Subcutaneous adipose tissue (tissue), 4 donors: Measurements from ENCODE around the gene LSAMP. TPM values are rescaled to one million over a fixed set of nuclear protein-coding genes. Genes with fewer than 3 reads are reported as not detected.

Experiments used
- total RNA-seq, 4 donors: library from RNA; depleted of rRNA; stranded (reverse); fragments of >200 nt; gene quantifications; one replicate each; pipeline ENCODE4 v1.1.0, GENCODE V29; 2016
- TF ChIP-seq, protein P1 (sequence below): fragments of 450-650 bp; IDR thresholded peaks from one replicate; pipeline ENCODE4 v1.5.1; 2016; ENCODE audit warnings: low read depth, mild to moderate bottlenecking, control low read depth, antibody characterized with exemption, moderate library complexity

Gene LSAMP
- total RNA-seq, 4 donors from 2014 or later, result 0.38 to 1.7 (median 0.71) TPM

DNA sequence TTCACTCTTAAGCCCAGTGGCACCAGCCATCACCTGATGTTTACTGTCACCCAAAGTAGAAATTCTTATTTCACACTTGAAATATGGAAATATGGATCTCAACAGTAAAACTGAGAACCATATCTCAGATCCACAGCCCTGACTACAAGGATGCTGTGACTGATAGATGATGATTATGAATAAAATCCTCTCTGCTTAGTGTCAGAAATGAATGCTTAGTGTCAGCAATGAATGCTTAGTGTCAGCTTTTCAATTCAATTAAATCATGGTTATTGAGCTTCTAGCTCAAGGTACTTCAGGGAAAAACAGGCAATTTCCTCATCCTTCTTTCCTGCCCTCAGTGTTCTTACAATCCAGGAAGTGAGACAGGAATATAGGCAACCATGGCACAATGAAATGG is 392.3 kb downstream of the LSAMP start:
- TF ChIP-seq, protein P1, sequence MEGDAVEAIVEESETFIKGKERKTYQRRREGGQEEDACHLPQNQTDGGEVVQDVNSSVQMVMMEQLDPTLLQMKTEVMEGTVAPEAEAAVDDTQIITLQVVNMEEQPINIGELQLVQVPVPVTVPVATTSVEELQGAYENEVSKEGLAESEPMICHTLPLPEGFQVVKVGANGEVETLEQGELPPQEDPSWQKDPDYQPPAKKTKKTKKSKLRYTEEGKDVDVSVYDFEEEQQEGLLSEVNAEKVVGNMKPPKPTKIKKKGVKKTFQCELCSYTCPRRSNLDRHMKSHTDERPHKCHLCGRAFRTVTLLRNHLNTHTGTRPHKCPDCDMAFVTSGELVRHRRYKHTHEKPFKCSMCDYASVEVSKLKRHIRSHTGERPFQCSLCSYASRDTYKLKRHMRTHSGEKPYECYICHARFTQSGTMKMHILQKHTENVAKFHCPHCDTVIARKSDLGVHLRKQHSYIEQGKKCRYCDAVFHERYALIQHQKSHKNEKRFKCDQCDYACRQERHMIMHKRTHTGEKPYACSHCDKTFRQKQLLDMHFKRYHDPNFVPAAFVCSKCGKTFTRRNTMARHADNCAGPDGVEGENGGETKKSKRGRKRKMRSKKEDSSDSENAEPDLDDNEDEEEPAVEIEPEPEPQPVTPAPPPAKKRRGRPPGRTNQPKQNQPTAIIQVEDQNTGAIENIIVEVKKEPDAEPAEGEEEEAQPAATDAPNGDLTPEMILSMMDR, result no peak

DNA sequence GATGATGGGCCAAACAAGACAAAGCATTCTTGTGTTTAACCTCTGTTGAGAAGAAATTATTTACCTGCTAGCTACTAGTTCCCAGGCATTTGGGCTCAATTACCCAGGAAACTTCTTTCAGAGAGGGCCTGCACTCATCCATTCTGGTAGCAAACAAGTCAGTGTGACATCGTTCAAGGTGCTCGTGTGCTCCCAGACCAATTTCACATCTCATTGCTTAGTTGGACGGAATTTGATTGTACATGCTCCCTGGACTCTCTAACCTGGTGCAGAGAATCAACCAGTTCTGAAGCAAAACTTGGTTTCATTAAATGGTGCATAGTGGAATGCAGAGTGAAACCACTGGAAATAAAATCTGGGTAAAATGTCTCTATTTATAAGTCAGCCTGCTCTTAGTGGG is 392.7 kb downstream of the LSAMP start:
- TF ChIP-seq, protein P1, result no peak

DNA sequence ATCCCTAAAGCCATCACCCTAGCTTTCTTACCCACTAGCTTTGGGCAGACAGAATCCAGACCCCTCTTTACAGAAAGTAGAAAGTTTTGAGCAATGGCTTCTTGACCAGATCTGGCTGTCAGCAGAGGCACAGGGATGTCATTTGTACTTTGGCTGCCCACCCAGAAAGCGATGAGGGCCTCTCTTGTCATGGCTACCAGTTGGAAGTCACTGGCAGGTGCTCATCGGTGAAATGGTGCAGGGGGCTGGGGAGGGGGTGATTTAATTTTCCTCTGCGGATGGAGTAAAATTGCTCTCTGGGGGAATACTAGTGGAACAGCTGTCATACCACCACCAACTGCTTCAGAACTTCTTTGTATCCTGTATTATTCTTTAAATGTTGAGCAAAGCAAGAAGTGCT is 393.7 kb downstream of the LSAMP start:
- TF ChIP-seq, protein P1, result no peak

DNA sequence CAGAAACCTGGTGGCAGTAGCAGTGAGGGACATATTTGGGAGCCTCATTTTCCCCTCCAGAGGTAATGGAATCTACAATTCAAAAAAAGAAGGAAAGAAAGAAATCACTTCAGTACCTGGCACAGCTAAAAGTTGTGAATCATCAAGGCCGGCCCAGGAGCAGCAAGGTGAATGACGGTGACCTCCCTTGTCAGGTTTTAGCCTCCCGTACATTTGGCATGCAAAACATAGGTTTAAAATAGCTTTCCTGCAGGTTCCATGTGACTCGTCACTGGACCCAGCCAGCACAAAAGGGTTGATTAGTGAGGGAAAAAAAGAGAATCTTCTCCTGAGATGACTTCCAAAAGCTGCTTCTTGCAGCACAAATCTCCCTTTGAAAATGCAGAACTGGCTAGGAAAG is 394.2 kb downstream of the LSAMP start:
- TF ChIP-seq, protein P1, result no peak

DNA sequence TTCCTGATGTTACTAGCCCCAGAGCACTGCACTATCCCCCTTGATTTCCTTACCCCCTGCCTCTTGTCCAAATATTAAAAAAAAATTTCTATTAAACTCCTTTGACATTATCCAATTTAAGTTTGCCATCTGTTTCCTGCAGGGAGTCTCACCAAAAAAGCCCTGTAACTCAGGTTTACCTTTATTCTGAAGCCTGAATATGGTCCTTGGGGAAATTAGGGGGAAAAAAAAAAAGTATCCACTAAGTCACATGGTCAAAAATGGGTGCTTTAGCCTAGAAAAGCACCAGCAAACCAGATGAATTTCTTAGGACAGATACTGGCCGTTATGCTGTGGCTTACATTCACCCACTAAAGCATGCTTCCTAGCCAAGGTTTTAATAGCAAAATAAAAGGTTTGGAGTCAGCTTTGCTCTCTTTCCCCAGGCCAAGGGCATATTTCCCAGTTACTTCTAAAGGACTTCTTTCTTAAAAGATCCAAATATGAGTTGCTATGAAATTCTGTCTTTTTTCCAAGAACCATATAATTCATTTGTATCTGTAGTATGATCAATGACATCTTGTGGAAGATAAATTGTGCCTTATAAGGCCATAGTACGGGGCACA is 394.9 kb downstream of the LSAMP start:
- TF ChIP-seq, protein P1, result no peak

DNA sequence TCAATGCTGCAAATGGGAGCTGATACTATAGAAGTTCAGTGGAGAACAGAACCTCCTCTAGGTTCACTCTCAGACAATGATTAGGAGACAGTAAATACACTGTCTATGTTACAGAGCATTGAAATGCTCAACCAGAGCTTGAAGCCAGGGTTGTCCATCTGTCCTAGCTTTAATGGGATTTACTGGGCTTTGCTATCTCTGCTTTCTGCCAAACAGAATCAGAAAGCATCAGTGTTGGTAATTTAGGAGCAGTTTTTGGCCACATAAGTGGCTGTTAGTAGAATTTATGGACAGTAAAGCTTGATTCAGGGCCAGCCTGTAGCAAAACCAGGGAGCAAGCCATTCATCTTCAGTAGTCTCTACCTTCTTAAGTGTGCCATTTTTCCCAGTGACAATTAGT is 396.3 kb downstream of the LSAMP start:
- TF ChIP-seq, protein P1, result no peak

DNA sequence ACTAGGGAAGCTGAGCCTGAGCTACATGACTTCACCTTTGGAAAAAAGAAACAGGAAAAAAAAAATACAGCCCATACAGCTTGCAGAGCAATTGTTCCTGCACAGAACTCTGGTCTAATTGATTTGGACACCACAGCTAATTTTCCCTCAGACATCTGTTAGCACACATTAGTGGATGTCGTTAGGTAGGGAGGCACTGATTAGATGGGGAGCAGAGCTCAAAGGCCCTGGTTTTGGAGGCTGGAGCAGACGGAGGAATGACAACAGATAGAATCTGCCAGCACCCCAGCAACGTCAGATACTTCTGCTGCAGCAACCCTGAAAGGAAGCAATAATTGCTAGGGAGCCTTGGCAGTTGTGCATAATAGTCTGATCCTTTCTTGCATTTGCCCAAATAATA is 398.9 kb downstream of the LSAMP start:
- TF ChIP-seq, protein P1, result no peak
